ENCODE measurements around the gene SECISBP2L. TPM values are rescaled to one million over a fixed set of nuclear protein-coding genes. Genes with fewer than 3 reads are reported as not detected.
A peak's percentile ranks its signal among the peaks of the same experiment; 100 is the strongest.
"Not testable (repeated sequence)": the region's sequence is repeated elsewhere in the genome, so short reads cannot be mapped to it uniquely, and the experiment has no call there.

SECISBP2L gene, protein sequence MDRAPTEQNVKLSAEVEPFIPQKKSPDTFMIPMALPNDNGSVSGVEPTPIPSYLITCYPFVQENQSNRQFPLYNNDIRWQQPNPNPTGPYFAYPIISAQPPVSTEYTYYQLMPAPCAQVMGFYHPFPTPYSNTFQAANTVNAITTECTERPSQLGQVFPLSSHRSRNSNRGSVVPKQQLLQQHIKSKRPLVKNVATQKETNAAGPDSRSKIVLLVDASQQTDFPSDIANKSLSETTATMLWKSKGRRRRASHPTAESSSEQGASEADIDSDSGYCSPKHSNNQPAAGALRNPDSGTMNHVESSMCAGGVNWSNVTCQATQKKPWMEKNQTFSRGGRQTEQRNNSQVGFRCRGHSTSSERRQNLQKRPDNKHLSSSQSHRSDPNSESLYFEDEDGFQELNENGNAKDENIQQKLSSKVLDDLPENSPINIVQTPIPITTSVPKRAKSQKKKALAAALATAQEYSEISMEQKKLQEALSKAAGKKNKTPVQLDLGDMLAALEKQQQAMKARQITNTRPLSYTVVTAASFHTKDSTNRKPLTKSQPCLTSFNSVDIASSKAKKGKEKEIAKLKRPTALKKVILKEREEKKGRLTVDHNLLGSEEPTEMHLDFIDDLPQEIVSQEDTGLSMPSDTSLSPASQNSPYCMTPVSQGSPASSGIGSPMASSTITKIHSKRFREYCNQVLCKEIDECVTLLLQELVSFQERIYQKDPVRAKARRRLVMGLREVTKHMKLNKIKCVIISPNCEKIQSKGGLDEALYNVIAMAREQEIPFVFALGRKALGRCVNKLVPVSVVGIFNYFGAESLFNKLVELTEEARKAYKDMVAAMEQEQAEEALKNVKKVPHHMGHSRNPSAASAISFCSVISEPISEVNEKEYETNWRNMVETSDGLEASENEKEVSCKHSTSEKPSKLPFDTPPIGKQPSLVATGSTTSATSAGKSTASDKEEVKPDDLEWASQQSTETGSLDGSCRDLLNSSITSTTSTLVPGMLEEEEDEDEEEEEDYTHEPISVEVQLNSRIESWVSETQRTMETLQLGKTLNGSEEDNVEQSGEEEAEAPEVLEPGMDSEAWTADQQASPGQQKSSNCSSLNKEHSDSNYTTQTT
- total RNA-seq (2014; rRNA removed; shearing (Covaris generic)) = 14.5 and 19.5 TPM in 2 replicates

DNA sequence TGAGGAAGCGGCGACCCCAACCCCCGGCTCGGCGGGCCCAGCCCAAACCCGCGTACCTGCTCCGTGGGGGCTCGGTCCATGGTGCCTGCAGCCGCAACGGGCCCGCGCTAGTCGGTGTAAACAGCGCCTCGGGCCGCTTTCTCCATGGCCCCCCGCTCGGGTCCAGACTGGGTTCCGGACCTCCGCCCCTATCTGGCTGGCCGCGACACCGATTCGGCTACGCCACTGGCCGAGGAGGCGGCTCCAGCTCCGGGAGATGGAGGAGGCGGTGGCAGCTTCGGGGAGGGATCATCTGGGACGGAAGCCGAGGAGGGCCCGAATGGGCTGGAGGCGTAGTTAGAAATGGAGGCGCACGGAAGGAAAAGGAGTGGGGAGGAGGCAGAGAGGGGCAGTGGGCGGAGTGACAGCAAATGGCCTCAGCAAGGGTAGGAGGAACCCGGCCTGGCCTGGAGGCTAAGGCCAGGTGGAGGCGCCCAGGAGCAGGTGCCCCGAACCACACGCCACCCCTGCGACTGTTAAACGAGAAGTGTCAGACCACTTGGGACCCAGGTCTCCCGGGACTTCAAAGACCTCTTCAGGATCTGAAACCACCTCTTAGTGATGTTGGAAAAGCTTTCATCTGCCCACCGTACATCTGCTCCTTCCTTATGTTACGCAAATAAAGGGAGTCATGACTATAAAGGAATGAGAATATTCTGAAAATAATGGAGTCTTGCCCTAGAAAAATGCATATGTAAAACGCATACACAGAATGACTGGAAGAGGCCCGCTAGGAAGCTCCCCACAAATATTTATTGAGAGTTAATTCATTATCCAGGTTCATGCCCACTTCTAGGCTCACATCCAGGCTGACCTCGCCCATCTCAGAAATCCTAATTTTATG lies at the start of gene SECISBP2L:
SECISBP2L (minus strand) TSS at position 227 of the 883 bp plus-strand sequence; CDS start at position 80, 147 bp downstream.
- Histone ChIP-seq H3K27me3 (ENCODE audit: control insufficient read depth, insufficient read depth, low read length) (no peaks in the 10 kb centered on the region), H3K36me3 (replicated peaks; ENCODE audit: control insufficient read depth, insufficient read depth, low read length) (no peaks in the 10 kb centered on the region), H3K4me3 (ENCODE audit: insufficient read depth, low read depth, low read length) (peak within 1 kb of the TSS; percentile 95)
- DNase-seq = peak; percentile 91

DNA sequence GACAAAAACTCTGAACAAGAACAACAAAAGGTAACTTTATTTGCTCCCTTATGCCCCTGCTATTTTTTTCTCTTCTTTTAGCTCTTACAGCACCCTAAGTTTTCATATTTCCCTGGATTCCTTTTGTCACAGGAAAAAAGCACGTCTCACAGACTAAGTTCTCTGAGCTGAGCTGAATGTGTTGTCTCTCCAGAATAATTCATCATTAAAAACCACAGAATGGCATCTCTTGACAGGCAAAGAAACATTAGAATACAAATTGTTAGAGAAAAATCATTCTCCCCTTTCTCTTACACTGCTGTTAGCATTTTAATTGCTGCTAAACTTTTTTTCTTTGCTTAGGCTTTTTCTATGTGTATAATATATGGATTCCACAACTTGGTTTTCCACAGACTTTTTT lies 48.7 kb upstream of the SECISBP2L start:
- no peaks in the 10 kb centered on the region for H3K36me3 ChIP-seq (replicated peaks; ENCODE audit: control insufficient read depth, insufficient read depth, low read length)
- DNase-seq = no peak
- no peak overlapping the region for H3K4me3 ChIP-seq (ENCODE audit: insufficient read depth, low read depth, low read length)
- no peaks in the 10 kb centered on the region for H3K27me3 ChIP-seq (ENCODE audit: control insufficient read depth, insufficient read depth, low read length)

DNA sequence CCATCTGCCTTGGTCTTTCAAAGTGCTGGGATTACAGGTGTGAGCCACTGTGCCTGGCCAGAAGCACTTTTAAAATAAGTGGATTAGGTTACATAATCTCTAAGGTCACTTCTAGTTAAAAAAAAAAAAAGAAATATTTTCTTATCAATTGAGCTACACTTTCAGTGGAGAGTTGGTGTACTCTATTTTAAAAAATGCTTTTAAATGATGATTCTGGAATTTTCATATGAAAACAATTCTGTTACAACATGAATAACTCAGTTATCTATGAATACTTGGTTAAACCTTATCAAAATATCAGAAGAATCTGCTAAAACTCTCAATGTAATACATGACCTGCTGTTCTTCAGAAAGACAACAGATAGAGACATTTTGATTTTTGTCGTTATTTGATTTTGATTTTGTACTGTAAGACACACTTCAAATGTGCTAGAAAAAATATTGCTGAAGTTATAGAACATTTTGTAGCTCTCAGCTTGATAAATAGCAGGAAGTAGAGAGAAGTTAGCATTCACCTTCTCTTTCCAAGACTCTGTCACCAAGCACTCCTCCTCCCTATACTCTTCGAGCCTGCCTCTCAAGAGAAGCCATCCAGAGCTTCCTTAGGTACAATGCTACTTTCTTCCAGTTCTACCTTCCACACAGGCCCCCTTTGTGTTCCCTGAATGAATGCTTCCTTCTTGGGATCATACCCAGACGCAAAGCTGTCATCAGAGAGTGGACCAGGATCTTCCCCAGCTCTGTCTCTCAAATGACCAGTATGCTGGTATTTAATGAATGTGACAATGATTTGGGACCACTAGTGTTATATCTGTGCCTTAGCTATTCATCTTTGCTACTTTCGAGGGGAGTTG lies 47.2 kb upstream of the SECISBP2L start:
- Histone ChIP-seq H3K36me3 (replicated peaks; ENCODE audit: control insufficient read depth, insufficient read depth, low read length) (no peaks in the 10 kb centered on the region), H3K27me3 (ENCODE audit: control insufficient read depth, insufficient read depth, low read length) (no peaks in the 10 kb centered on the region), H3K4me3 (ENCODE audit: insufficient read depth, low read depth, low read length) (no peak overlapping the region)
- DNase-seq = no peak

DNA sequence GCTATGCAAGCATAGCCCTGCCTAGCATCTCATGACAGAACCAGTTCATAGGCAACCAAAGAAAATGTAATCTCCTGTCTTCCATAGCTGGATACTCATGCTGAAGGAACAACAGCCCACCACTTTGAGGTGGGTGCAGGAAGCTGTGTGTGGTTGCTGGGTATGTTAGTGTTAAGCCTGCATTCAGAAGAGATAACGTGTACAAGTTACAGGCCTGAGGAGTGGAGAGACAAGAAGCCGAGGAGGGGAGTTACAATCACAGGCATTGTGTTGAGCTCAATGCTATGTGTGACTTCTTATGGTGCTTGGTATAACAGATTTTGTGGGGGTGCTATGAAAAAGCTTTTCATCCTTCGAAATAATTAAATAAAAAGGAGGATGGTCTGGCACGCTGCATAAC lies 42.8 kb upstream of the SECISBP2L start:
- H3K36me3 ChIP-seq (replicated peaks; ENCODE audit: control insufficient read depth, insufficient read depth, low read length) = no peaks in the 10 kb centered on the region
- DNase-seq = no peak
- no peak overlapping the region for H3K4me3 ChIP-seq (ENCODE audit: insufficient read depth, low read depth, low read length)
- H3K27me3 ChIP-seq (ENCODE audit: control insufficient read depth, insufficient read depth, low read length) = no peaks in the 10 kb centered on the region

DNA sequence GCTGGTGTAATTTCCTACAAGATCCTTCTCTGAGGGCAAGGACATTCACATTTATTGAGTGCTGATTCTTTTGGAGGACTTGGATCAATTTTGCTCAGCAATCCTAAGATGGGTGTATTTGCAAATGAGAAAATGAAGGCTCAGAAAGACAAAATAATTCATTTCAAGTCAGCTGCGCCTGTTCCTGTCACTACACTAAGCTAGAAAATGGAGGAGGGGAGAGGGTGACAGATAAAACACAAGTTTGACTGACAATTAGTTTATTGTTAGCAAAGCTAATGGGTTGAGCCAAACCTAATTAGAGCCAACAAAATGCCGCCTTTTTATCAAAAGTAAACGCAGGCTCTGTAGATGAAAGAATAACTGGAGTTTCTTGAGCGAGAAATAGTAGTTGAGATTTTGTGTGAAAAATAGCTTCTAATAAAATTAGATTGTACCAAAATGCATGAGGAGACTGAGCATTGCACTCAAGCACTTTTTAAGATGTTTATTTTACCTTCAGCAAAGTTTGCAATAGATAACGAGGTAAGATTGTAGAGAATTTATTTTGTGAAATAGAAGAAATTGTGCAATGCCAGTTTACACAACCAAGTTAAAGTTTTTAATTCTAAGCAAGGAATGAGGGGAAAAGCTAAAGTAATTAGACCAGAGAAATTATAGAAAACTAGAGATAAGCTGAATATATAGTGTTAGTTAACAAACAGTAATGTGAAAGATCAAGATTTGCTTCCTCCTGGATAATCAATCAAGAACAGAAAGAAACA lies 39.6 kb upstream of the SECISBP2L start:
- no peak overlapping the region for H3K4me3 ChIP-seq (ENCODE audit: insufficient read depth, low read depth, low read length)
- DNase-seq = no peak
- no peaks in the 10 kb centered on the region for H3K27me3 ChIP-seq (ENCODE audit: control insufficient read depth, insufficient read depth, low read length)
- no peaks in the 10 kb centered on the region for H3K36me3 ChIP-seq (replicated peaks; ENCODE audit: control insufficient read depth, insufficient read depth, low read length)

DNA sequence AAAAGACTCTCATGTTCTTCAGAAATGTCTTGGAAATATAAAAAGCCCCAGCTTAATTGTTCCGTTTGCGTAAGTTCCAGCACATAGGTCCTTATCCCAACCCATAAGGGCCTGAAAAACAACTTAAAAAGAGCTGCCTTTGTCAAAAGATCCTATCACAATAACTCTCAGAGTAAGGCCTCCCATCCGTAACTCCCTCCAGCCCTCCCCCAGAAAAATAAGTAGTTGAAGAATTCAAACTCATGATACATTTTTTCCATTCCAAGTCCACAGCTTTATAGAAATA lies 38.0 kb upstream of the SECISBP2L start:
- no peak overlapping the region for H3K4me3 ChIP-seq (ENCODE audit: insufficient read depth, low read depth, low read length)
- H3K27me3 ChIP-seq (ENCODE audit: control insufficient read depth, insufficient read depth, low read length) = no peaks in the 10 kb centered on the region
- no peak for DNase-seq
- H3K36me3 ChIP-seq (replicated peaks; ENCODE audit: control insufficient read depth, insufficient read depth, low read length) = no peaks in the 10 kb centered on the region

DNA sequence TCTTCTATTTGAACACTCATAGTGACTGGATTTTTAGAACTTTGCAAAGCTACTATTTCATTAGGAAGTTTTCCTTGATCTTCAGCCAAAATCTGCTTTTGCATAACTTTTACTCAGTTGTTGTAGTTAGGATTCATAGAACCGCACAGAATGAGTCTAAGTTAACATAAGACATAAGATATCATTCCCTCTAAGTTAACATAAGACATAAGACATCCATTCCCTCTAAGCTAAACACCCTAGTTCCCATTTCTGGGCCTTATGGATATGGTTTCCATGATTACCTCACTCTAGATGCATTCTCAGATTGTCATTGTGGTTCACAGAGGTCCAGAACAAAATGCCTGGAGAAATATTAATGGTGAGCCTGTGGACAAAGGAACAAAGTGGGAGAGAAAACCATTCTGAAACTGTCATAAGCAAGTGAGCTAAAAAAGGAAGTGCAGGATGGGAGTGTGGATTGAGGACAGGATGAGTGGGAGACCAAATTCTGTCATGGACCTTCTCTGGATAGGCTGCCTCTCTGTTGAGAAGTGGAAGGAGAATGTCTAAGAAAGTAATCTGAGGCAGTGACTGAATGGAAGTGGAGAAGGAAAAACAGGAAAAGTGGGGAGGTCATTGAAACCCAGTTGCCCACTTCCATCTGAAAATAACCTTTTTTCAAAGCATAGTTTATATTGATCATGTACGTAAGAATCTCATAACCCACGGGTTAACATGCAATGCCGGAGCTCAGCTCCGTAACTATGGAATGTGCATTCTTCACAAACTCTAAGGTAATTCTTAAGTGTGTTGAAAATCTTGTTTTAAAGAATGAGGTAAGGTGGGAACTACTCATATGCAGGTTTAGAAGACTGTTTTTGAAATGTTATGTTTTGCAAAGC lies 37.4 kb upstream of the SECISBP2L start:
- Histone ChIP-seq H3K27me3 (ENCODE audit: control insufficient read depth, insufficient read depth, low read length) (no peaks in the 10 kb centered on the region), H3K4me3 (ENCODE audit: insufficient read depth, low read depth, low read length) (no peak overlapping the region), H3K36me3 (replicated peaks; ENCODE audit: control insufficient read depth, insufficient read depth, low read length) (no peaks in the 10 kb centered on the region)
- DNase-seq = no peak

DNA sequence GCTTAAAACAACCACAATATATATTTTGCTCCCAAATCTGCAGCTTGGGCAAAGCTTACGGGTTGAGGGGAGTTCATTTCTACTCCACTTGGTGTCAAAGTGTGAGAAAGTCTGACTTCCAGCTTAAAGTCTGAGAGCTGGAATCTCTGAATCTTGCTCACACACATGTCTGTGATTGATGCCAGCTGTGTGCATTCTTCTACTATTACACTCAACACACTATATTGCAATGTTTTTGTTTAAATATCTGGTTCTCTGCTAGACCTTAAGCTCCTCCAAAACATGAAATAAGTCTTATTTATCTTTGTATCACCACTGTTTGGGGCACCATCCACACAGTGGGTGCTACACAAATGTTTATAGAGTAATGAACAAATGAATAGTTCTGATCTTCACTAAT lies 36.7 kb upstream of the SECISBP2L start:
- Histone ChIP-seq H3K4me3 (ENCODE audit: insufficient read depth, low read depth, low read length) (no peak overlapping the region), H3K27me3 (ENCODE audit: control insufficient read depth, insufficient read depth, low read length) (no peaks in the 10 kb centered on the region), H3K36me3 (replicated peaks; ENCODE audit: control insufficient read depth, insufficient read depth, low read length) (no peaks in the 10 kb centered on the region)
- no peak for DNase-seq

DNA sequence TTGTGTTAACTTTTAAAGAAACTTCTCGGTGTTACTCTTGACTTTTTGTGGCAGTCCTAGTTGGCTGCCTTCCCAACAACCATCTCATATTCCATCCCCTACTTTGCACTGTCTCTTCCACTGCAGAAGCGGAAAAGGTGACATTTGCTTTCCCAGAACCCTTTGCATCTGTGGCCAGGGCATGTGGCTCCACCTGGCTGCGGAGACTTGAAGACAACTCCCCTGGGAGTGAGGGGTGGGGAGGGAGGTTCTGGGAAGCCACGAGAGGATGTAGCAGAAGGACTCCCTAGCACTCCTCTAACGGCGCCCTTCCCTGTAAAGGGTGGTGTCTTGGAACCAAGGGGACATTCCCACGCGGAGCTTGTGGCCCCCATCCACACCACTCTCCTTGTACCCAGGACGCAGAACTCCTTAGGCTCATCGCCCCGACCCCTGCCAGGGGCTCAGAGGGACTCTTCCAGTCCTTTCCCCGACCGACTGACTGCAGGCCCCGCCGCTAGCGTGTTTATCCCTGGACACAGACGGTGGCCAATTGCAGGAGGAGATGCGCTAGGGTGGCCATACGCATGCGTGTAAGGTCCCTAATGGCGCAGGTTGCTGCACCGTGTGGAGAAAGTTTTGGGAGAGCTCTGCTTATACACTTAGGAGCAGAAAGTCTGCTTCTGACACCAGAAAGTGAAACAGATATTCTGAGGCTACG lies 33.2 kb upstream of the SECISBP2L start:
- peak; percentile 36 for DNase-seq
- H3K27me3 ChIP-seq (ENCODE audit: control insufficient read depth, insufficient read depth, low read length) = no peaks in the 10 kb centered on the region
- no peaks in the 10 kb centered on the region for H3K36me3 ChIP-seq (replicated peaks; ENCODE audit: control insufficient read depth, insufficient read depth, low read length)
- H3K4me3 ChIP-seq (ENCODE audit: insufficient read depth, low read depth, low read length) = no peak overlapping the region

DNA sequence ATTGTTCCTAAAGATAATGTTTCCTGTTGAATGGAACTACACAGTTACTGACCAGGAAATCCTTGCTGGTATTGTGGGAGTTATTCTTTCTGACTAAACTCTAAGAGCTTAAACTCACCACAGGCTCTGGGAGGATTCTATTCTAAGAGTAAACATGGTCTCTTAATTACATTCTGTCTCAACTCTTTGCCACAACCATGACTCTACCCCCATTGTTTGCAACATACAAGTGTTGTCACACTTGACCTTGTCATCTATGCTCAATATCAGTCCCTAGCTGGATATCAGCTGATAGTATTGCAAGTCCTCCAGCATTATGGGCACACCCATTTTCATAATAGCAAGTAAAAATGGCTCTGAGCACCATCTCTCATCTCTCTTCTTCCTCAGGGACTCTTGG lies 29.6 kb upstream of the SECISBP2L start:
- no peaks in the 10 kb centered on the region for H3K36me3 ChIP-seq (replicated peaks; ENCODE audit: control insufficient read depth, insufficient read depth, low read length)
- DNase-seq = no peak
- H3K27me3 ChIP-seq (ENCODE audit: control insufficient read depth, insufficient read depth, low read length) = no peaks in the 10 kb centered on the region
- no peak overlapping the region for H3K4me3 ChIP-seq (ENCODE audit: insufficient read depth, low read depth, low read length)

DNA sequence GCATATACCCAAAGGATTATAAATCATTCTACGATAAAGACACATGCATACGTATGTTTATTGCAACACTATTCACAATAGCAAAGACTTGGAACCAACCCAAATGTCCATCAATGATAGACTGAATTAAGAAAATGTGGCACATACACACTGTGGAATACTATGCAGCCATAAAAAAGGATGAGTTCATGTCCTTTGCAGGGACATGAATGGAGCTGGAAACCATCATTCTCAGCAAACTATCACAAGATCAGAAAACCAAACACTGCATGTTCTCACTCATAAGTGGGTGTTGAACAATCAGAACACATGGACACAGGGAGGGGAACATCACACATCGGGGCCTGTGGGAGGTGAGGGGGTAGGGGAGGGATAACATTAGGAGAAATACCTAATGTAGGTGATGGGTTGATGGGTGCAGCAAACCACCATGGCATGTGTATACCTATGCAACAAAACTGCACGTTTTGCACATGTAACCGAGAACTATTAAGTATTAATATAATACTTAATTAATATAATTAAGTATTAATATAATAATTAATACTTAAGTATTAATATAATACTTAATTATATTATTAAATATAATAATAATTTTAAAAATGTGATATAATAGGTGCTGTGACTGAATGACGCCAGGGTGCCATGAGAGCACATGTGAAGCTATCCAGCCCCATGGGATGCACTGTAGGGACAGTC lies 28.5 kb upstream of the SECISBP2L start:
- H3K36me3 ChIP-seq (replicated peaks; ENCODE audit: control insufficient read depth, insufficient read depth, low read length); DNase-seq; H3K4me3 ChIP-seq (ENCODE audit: insufficient read depth, low read depth, low read length); H3K27me3 ChIP-seq (ENCODE audit: control insufficient read depth, insufficient read depth, low read length): not testable (repeated sequence)
